Stimulated activated CD8-positive, alpha-beta memory T cell treated with anti-CD3 and anti-CD28 coated beads, Interleukin-12 subunit alpha, Interleukin-12 subunit beta, amount 100 ng/mL, for 4 hours (primary cell): ENCODE measurements around the gene RFPL3.
"Not testable (repeated sequence)": the region's sequence is repeated elsewhere in the genome, so short reads cannot be mapped to it uniquely, and the experiment has no call there.

Experiments used
- DNase-seq: peaks from one replicate; pipeline ENCODE4 v3.0.0-alpha.2; 2020; ENCODE audit warnings: low read depth

RFPL3 gene

GRCh38 chr22:32357567-32357966 is at the start of gene RFPL3:
RFPL3 (plus strand) TSS chr22:32357867; CDS start chr22:32358072, 205 bp downstream.
- DNase-seq: not testable (repeated sequence)

DNA sequence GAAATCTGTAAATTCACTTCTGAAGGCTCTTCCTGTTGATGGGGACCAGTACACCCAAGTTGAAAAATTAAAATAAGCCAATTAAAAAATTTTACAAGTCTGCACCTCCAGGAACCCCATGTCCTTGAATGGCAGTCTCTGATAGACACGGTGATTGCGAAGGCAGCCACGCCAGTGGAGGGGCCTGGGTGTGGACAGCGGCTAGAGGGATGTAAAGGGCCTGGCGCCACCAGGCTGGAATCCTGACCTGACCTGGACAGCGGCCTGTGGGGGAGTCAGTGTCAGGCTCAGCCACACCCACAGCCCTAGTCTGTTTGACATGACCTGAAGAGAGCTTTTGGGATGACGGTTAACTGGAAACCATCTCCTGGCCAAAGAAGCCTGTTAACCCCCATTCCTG is 49.5 kb upstream of the RFPL3 start:
- DNase-seq: no peak

DNA sequence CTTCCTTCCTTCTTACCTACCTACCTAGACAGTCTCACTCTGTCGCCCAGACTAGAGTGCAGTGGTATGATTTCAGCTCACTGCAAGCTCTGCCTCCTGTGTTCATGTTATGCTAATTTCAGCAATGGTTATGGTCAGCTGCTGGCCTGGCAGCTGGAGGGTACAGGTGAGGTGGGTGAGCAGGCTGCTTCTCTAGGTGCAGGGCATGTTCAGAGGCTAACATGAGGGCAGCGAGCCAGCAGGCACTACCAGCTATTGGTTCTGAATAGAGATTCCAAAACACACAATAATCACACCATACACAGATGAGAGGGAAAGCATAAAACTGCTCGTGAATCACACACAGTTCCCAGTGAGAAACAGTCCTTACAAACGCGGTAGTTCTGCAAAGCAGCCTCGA is 48.7 kb upstream of the RFPL3 start:
- no peak for DNase-seq

DNA sequence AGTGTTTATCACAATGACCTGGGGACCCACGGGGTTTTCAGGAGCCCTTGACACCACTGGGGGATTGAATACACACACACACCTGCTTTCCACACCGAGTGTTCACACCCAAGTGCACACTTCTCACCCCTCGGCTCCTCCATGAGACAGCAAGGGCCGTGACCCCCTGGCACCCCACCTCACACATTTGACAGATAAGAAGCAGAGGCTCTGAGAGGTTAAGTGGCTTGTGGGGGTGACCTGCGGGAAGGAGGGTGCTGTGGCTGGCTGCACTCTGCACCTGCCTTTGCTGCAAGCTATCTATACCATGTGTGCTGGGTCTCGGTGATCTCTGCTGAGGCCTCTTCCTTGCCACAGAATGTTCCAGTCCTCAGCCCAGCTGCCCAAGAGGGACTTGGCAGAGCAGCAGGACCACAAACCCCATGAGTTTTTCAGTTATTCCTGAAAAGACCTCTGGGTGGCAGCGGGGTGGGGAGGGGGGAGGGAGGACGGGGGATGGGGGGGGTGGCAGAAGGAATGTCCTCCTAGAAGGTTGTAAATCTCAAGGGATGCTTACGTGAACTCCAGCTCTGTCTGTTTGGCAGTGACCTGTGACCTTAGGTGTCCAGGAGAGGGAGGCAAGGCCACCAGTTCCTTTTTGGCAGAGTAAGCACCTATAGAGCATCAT is 47.9 kb upstream of the RFPL3 start:
- DNase-seq: no peak

DNA sequence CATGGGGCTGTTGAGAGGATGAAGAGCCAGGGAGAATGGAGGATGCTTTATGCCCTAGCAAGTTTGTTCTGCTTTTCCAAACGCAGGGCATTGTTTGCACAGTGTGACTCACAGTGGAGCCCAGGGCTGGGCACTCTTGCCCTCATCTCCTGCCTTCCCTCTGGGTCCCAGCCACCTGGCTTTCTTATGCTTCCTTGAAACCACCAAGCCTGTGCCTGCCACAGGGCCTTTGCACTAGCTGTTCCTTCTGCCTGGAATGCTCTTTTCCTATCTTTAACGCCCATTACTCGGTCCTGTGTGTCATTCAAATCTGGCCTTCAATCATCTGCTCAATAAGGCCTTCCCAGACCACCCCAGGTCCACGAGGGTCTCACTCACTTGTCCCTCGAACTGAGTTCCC is 46.9 kb upstream of the RFPL3 start:
- no peak for DNase-seq

DNA sequence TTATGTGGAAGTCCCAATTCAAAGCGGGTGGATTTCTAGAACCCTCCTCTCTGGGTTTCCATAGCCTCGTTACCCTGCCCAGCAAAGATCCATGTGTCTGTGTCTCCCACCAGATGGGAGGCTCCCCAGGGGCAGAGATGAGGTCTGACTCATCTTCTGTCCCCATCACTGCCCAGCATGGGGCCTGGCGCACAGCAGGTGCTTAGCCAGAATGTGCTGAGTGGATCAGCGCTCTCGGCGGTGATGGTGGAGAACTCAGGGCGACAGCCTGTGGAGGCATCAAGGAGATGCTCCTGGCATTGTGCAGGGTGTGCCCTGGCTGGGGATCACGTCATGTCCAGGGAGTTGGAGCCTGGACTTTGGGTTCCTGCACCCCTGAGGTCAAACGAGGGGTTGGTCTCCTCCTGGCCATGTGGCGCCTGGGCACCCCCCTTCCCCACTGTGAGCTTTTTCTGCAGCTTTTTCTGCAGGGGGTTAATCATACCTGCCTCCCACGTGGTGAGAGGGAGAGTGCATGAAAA is 46.1 kb upstream of the RFPL3 start:
- DNase-seq: no peak

DNA sequence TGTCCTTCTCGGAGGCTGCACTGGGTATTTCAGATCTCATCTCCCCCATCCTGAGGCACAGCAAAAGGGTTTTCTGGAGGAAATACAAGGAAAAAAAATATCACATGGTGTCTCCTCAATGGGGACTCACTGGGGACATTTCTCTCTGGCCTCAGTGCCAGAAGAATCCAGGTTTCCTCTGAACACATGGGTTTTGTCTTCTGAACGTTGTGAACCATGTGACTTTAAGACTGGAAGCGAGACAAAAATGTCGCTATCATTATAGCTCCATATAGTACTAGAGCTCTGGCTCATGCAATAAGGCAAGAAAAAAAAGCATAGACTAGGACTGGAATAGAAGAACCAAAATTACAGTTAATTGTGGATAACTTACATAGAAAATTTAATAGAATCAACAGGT is 44.9 kb upstream of the RFPL3 start:
- no peak for DNase-seq

- no peak for DNase-seq
These were observed 44.1 kb upstream of the RFPL3 start for GRCh38 chr22:32313532-32313931.

- DNase-seq: no peak
These were observed 40.1 kb upstream of the RFPL3 start for GRCh38 chr22:32317524-32317923.

GRCh38 chr22:32318361-32318760 is 39.3 kb upstream of the RFPL3 start:
- no peak for DNase-seq

- no peak for DNase-seq
These were observed 37.7 kb upstream of the RFPL3 start for GRCh38 chr22:32319861-32320406.

GRCh38 chr22:32322986-32323385 is 34.7 kb upstream of the RFPL3 start:
- no peak for DNase-seq

GRCh38 chr22:32323513-32324164 is 34.0 kb upstream of the RFPL3 start:
- no peak for DNase-seq

DNA sequence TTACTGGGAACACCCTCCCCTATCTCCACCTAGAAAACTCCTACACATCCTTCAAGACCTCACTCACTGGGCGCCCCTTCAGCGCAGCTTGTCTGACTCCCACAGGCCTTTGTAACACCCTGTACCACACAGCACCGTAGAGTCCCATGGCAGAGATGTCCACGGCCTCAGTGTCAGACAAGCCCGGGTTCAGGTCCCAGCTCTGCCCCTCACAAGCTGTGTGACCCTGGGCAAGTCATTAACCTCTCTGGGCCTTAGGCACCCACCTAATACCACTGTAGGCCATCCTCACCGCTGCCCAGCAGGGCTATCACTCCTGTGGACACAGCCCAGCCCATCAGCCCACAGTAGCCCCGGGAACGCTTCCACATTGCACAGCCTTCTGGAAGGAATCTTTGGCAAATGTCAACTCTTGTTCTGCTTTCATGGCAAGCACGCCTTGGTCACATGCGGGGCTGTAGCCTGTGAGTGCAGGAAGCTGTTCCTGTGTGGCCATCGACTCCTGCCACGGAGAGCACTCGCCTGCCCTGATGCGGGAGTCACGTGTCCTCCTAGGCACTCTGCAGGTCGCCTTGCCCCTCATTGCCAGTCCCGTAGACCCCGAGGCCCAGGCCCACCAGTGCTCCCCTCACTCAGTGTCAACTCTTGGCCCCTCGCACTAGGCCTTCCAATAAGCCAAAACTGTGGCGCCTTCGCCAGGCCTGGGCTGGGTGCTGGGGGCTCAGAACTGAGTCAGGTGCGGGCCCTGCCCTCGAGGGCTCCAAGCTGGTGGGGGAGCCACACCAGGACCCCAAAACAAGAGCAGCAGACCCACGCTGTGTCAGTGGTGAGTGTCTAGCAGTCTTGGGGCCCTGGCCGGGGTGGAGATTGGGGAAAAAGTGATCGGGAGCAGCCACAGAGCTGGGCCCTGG is 32.9 kb upstream of the RFPL3 start:
- no peak for DNase-seq

GRCh38 chr22:32325416-32325801 is 32.3 kb upstream of the RFPL3 start:
- no peak for DNase-seq

DNA sequence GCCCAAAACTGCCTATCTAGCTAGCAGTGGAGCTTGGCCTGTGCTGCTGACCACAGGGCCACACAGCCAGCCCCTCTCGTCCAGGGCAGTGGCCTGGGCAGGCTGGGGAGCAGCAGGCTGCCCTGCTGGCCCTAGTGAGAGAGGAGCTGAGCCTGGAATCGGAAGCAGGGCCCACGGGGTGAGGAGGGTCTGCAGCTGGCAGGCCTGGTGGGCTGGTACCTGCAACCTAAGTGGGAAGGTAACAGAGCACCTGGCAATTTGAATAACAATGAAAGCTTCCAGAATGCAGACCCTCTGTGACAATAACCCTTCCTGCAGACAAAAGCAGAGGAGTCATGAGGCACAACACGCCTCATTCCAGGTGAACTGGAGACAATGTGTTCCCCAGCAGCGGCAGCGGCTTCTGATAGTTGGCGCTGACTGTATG is 31.8 kb upstream of the RFPL3 start:
- no peak for DNase-seq

DNA sequence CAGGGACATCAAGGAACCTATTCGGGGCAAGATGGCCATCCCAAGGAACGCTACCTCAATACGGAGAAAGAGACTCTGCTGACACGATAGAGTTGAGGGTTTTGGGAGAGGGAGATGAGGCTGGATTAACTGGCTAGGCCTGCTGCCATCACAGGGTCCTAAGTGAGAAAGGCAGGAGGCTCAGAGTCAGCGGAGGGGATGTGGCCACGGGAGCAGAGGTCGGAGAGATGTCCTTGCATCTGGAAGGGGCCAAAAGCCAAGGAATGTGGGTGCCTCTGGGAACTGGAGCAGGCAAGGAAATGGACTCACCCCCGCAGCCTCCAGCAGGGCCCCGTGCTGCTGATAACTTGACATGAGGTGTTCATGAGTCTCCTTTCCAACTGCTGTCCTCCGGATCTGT is 31.0 kb upstream of the RFPL3 start:
- no peak for DNase-seq

GRCh38 chr22:32327066-32327465 is 30.6 kb upstream of the RFPL3 start:
- no peak for DNase-seq

DNA sequence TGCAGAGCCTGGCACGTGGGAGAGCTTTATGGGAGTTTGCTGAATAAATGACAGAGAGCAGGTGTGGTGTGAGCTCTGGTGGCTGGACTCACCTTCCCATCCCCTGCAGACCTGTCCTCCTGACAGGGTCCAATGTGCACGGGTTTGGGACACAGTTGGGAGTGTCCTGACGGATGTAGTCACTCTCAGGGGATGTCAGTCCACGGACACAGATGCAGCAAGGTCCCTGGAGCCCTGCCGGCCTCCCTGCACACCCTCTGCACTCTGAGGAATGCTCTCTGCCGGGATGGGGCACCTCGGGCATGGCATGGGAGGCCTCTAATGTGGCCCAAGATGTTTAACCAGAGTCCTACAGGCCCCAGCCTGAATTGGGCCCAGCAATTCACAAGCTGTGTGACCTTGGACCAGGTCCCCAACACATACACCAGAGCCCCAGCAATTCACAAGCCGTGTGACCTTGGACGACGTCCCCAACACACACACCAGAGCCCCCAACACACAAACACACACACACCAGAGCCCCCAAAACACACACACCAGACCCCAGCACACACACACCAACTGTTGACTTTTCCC is 30.0 kb upstream of the RFPL3 start:
- DNase-seq: no peak

GRCh38 chr22:32328306-32329201 is 29.1 kb upstream of the RFPL3 start:
- no peak for DNase-seq

- DNase-seq: no peak
These were observed 28.4 kb upstream of the RFPL3 start for GRCh38 chr22:32329202-32329645.
